Measurements from ENCODE around the gene TTC39A.

TTC39A gene

GRCh38 chr1:51348147-51348527 is 17.8 kb upstream of the TTC39A start:
- no peak overlapping the region for H3K27ac ChIP-seq
- H3K9me3 ChIP-seq: no peaks in the 10 kb centered on the region
- H3K4me3 ChIP-seq (ENCODE audit: low read depth in 1 of 2, low read length in 1 of 2): no peak overlapping the region
- peaks cover 3 to 9% of the 10 kb centered on the region in 2 experiments for H3K4me1 ChIP-seq (ENCODE audit: control insufficient read depth in 1 of 2, insufficient read depth in 1 of 2, low read depth in 1 of 2, low read length in 1 of 2)
- peaks cover 7% of the 10 kb centered on the region for H3K36me3 ChIP-seq
- peaks cover 45% of the 10 kb centered on the region for H3K27me3 ChIP-seq
- TF ChIP-seq CTCF (IDR thresholded peaks at IDR 0.05): no peak

- peaks cover 4% of the 10 kb centered on the region for H3K36me3 ChIP-seq
- peaks cover 50% of the 10 kb centered on the region for H3K27me3 ChIP-seq
- no peak overlapping the region for H3K4me3 ChIP-seq (ENCODE audit: low read depth in 1 of 2, low read length in 1 of 2)
- H3K9me3 ChIP-seq: no peaks in the 10 kb centered on the region
- no peak for TF ChIP-seq CTCF (IDR thresholded peaks at IDR 0.05)
- no peak overlapping the region for H3K27ac ChIP-seq
- peaks cover 3 to 9% of the 10 kb centered on the region in 2 experiments for H3K4me1 ChIP-seq (ENCODE audit: control insufficient read depth in 1 of 2, insufficient read depth in 1 of 2, low read depth in 1 of 2, low read length in 1 of 2)
These were observed 17.2 kb upstream of the TTC39A start for GRCh38 chr1:51347398-51348146.

GRCh38 chr1:51346086-51346942 is 16.0 kb upstream of the TTC39A start:
- H3K4me3 ChIP-seq (ENCODE audit: low read depth in 1 of 2, low read length in 1 of 2): no peak overlapping the region
- H3K4me1 ChIP-seq (ENCODE audit: control insufficient read depth in 1 of 2, insufficient read depth in 1 of 2, low read depth in 1 of 2, low read length in 1 of 2): peaks cover 3 to 9% of the 10 kb centered on the region in 2 experiments
- no peaks in the 10 kb centered on the region for H3K36me3 ChIP-seq
- TF ChIP-seq CTCF (IDR thresholded peaks at IDR 0.05): no peak
- no peaks in the 10 kb centered on the region for H3K9me3 ChIP-seq
- peaks cover 56% of the 10 kb centered on the region for H3K27me3 ChIP-seq
- no peak overlapping the region for H3K27ac ChIP-seq

GRCh38 chr1:51345300-51345687 is 14.9 kb upstream of the TTC39A start:
- TF ChIP-seq CTCF (IDR thresholded peaks at IDR 0.05): no peak
- Histone ChIP-seq H3K4me3 (ENCODE audit: low read depth in 1 of 2, low read length in 1 of 2) (no peak overlapping the region), H3K9me3 (no peaks in the 10 kb centered on the region), H3K36me3 (no peaks in the 10 kb centered on the region), H3K27me3 (peaks cover 56% of the 10 kb centered on the region), H3K27ac (no peak overlapping the region), H3K4me1 (ENCODE audit: control insufficient read depth in 1 of 2, insufficient read depth in 1 of 2, low read depth in 1 of 2, low read length in 1 of 2) (peaks cover 3 to 9% of the 10 kb centered on the region in 2 experiments)

GRCh38 chr1:51344602-51345299 is 14.4 kb upstream of the TTC39A start:
- TF ChIP-seq CTCF (IDR thresholded peaks at IDR 0.05): no peak
- peaks cover 3 to 9% of the 10 kb centered on the region in 2 experiments for H3K4me1 ChIP-seq (ENCODE audit: control insufficient read depth in 1 of 2, insufficient read depth in 1 of 2, low read depth in 1 of 2, low read length in 1 of 2)
- H3K27me3 ChIP-seq: peaks cover 56% of the 10 kb centered on the region
- no peaks in the 10 kb centered on the region for H3K36me3 ChIP-seq
- no peak overlapping the region for H3K4me3 ChIP-seq (ENCODE audit: low read depth in 1 of 2, low read length in 1 of 2)
- no peaks in the 10 kb centered on the region for H3K9me3 ChIP-seq
- H3K27ac ChIP-seq: no peak overlapping the region
